NCI-H2196 treated with DMSO at 0.1 percent for 48 hours (cell line): Measurements from ENCODE around the gene HINT1.
"Not testable (repeated sequence)": the region's sequence is repeated elsewhere in the genome, so short reads cannot be mapped to it uniquely, and the experiment has no call there.

Experiments
- DNase-seq: peaks from one replicate; lab custom pipeline; 2025; ENCODE audit not compliant: unreplicated experiment; lab: John Stamatoyannopoulos, UW

HINT1 gene

DNA sequence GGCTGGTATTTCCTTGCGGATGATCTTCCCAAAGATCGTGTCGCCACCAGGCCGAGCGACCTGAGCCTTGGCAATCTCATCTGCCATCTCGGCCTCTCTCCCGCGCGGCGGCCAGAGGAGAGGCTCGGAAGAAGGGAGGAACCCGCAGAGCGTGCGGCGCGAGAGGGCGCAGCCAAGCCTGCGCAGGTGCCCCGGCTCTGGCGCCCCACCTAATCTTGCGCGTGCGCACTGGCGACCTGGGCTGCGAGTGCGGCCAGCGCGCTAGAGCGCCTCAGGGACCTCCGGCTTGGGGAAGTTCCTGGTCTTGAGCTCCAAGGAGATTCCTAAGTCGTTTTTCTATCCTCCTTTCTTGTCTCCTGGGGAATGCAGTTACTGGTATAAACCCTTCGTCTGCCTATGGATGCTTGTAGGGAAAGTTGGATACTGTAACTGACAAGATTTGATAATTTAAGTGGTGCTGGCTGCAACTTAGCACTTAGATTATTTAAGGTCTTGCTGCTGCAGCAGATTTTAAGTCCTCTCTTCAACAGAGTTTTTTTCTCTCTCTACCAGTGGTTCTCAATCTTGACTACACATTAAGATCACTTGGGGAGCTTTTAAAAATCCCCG lies at the start of gene HINT1:
Gene HINT1, minus strand, starts transcription at position 138 of the 609 bp plus-strand sequence. Its CDS starts 51 bp downstream, at position 87.
- DNase-seq, result peak; percentile 87

DNA sequence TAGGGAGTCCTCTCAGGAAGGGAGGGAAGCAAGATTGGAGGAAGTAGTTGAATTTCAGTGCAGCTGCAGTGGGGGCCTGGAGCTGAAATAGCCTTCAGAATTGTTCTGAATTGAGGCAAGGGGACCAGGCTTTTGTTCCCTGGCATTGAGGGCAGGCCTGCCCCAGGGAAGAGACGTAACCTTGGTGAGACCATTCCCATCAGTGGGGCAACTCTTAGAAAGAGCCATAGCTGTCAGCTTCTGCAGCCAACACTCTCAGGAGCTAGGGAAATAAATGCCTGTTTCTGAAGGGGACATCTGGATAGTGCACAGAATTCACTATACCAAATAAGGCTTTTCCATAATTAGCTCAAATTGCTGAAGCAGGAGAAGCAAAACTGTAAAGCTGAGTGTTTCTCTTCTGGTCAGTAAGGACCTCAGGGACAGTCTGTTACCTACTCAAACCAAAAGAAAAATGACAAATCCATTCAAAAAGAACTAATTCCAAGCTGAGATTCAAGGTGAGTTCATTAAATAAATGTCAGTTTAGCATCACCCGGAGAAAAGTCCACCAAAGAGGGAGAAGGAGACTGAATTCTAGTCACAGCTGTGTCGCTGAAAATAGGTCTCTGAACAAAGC lies 49.7 kb upstream of the HINT1 start:
- no peak for DNase-seq

GRCh38 chr5:131212471-131213021 lies 47.5 kb upstream of the HINT1 start:
- no peak for DNase-seq

GRCh38 chr5:131211669-131212068 lies 46.6 kb upstream of the HINT1 start:
- no peak for DNase-seq

DNA sequence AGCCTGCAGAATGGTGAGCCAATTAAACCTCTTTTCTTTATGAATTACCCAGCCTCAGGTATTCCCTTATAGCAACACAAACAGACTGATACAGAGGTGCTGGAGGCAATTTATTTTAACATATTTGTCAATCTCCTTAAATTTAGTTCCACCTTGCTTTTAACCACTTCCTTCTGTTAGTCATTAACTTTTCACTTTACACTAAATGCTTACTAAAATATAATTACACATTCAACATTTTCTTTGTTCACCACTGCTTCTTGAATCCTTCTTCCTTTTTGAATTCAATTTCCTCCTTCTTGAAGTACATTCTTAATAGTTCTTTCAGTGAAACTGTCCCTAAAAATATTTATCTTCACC lies 45.1 kb upstream of the HINT1 start:
- DNase-seq, result no peak

GRCh38 chr5:131209506-131210150 lies 44.6 kb upstream of the HINT1 start:
- peak; percentile 58 for DNase-seq

GRCh38 chr5:131209175-131209505 lies 44.1 kb upstream of the HINT1 start:
- no peak for DNase-seq

GRCh38 chr5:131206772-131207171 lies 41.7 kb upstream of the HINT1 start:
- DNase-seq, result no peak

DNA sequence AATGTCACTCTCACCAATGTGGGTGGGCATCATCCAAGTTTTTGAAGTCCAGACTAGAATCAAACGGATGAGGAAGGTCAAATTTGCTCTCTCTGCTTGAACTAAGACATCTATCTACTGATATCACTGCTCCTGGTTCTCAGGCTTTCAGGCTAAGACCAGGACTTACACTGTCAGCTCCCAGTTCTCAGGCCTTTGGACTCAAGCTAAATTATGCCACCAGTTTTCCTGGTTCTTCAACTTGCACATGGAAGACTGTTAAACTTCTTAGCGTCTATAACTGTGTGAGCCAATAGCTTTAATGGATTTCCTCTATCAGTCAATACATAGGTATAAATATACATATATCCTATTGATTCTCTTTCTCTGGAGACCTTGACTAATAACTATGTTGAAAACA lies 41.0 kb upstream of the HINT1 start:
- no peak for DNase-seq

GRCh38 chr5:131204964-131205363 lies 39.9 kb upstream of the HINT1 start:
- no peak for DNase-seq

GRCh38 chr5:131200560-131200959 lies 35.5 kb upstream of the HINT1 start:
- no peak for DNase-seq

GRCh38 chr5:131198625-131199024 lies 33.6 kb upstream of the HINT1 start:
- no peak for DNase-seq

DNA sequence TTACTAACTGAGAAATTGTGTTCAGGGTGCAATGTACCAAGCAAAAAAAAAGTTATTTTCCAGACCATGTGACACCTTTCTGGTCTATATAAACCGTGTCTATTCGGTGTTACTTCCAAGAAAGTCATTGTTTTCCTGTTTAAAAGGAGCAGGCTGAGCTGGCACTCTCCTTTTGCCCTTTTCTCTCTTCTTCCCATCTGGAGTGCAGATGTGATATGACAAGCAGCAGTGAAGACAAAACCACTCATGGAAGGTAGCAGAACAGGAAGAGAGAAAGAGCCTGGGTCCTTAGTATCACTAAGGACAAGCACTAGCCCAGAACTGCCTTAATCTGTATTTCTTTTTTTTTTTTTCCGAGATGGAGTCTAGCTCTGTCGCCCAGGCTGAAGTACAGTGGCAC lies 31.3 kb upstream of the HINT1 start:
- DNase-seq, result no peak

- no peak for DNase-seq
Observed at GRCh38 chr5:131195696-131196095, 30.6 kb upstream of the HINT1 start.

GRCh38 chr5:131194725-131195124 lies 29.7 kb upstream of the HINT1 start:
- no peak for DNase-seq

GRCh38 chr5:131193897-131194296 lies 28.8 kb upstream of the HINT1 start:
- DNase-seq, result not testable (repeated sequence)

DNA sequence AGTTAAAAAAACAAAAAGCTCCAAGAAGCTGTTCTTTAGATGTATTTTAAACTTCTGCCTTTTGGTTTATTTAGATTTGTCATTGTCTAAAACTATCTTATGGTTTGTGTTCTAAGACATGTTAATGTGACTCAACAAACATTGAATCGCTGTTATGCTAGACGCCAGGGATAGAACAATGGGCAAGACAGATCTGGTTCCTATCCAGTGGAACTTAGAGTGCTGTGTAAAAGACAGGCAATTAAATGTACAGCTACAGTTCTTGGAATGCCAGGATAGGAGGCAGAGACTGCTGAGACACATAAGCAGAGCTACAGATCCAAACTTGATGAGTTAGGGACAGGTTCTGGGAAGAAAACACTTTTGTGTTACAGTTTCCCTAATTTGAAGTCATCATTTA lies 28.1 kb upstream of the HINT1 start:
- no peak for DNase-seq

DNA sequence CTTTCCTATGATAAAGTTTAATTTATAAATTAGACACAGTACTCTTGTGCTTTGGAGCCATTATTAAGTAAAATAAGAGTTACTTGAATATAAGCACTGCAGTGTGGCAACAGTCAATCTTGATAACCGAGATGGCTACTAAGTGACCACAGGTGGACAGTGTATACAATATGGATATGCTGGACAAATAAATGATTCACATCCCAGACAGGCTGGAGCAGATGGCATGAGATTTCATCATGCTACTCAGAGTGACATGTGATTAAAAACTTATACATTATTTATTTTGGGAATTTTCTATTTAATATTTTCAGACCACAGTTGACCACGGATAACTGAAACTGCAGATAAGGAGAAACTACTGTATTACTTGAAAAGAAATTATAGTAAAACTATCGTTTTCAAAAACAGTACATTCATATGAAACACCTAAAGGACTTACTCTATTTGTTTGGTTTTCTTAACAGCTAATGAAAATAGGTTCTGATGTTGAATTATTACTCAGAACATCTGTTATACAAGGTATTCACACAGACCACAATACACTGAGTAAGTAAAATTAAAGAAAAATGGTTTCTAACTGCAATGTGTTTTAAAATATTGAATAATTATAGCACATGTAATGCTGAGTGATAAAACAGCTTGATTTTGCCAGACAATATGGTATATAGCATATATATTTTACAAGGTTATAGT lies 21.7 kb upstream of the HINT1 start:
- DNase-seq, result no peak

GRCh38 chr5:131185523-131186104 lies 20.6 kb upstream of the HINT1 start:
- no peak for DNase-seq

GRCh38 chr5:131182839-131183238 lies 17.8 kb upstream of the HINT1 start:
- DNase-seq, result no peak

- no peak for DNase-seq
Observed at GRCh38 chr5:131180407-131180806, 15.4 kb upstream of the HINT1 start.
